ENCODE measurements around the gene CFAP299.

- TF ChIP-seq CTCF (CRISPR knock-in tag; IDR thresholded peaks at IDR 0.05) (no peak), ETV5 (CRISPR knock-in tag; IDR thresholded peaks at IDR 0.05; ENCODE audit: borderline replicate concordance) (no peak), ZNF598 (CRISPR knock-in tag; IDR thresholded peaks at IDR 0.05; ENCODE audit: borderline replicate concordance) (no peak), FOXO4 (CRISPR knock-in tag; conservative IDR thresholded peaks at IDR 0.05) (no peak), HOXA7 (CRISPR knock-in tag; IDR thresholded peaks at IDR 0.05) (no peak), ZNF251 (CRISPR knock-in tag; IDR thresholded peaks at IDR 0.05) (no peak)
Measured at GRCh38 chr4:80393246-80393969, 57.9 kb downstream of the CFAP299 start.

Data from HepG2 (cell line).